CMK (cell line): ENCODE data around the gene CALHM3.
"Not testable (repeated sequence)": the region's sequence is repeated elsewhere in the genome, so short reads cannot be mapped to it uniquely, and the experiment has no call there.

Experiments used
- DNase-seq: peaks from one replicate; pipeline ENCODE4 v3.0.0-alpha.2; 2010; ENCODE audit warnings: low read depth

Gene CALHM3

GRCh38 chr10:103502849-103503660 lies 24.0 kb upstream of the CALHM3 start:
- DNase-seq: no peak

DNA sequence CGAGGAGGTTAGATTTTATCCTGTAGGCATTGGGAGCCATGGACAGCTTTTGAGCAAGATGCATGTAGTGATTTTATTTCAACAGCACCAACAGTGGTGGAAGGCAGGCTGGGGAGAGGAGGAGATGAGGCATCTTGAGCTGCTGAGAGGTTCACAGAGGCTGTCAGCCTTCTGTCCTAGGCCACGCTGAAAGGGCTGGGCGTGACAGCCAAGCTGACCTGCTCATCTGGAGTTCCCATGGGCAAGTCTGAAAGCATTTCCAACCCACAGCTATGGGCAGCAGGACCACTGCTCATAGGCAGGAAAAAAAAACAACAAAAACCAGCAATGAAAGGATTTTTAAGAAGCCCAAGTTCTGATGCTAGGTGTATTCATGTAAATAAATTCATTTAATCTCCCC lies 22.1 kb upstream of the CALHM3 start:
- DNase-seq: no peak

DNA sequence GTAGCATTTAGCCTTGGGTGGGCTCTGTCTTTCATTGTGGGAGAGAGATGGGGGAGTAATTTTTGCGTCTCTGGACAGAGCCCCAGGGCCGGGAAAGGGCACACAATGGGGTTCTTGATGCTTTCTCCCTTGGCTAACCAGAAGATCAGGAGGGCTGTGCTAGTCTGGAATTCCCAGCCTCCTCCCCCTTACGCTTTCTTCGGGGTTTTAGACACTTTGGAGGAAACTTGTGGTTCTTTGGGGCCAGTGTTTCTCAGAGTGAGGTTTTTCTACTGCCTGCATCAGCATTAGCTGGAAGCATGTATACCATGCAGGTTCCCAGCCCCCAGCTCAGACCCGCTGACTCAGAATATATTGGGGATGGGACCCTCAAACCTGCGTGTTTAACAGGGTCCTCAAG lies 21.4 kb upstream of the CALHM3 start:
- no peak for DNase-seq

DNA sequence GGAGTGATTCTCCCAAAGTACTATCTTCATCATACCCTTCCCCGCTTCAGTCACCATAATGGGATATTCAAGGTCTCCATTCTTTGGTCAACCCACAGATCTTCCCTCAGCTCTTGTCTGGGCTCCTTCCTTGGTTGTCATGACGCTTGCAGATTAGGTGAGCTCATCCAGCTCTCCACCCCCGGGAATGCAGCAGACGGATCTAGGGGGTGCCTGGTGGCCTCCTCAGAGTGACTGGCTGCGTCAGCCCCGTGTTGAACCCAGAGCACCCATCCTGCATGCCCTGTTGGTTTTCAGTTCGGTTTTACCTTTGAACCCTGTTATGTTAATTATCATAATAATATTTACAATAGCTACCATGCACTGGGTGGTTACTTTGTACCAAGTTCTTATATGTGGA lies 20.8 kb upstream of the CALHM3 start:
- DNase-seq: no peak

- DNase-seq: no peak
These were observed 20.0 kb upstream of the CALHM3 start for GRCh38 chr10:103498936-103499638.

GRCh38 chr10:103497161-103497915 lies 18.3 kb upstream of the CALHM3 start:
- no peak for DNase-seq

DNA sequence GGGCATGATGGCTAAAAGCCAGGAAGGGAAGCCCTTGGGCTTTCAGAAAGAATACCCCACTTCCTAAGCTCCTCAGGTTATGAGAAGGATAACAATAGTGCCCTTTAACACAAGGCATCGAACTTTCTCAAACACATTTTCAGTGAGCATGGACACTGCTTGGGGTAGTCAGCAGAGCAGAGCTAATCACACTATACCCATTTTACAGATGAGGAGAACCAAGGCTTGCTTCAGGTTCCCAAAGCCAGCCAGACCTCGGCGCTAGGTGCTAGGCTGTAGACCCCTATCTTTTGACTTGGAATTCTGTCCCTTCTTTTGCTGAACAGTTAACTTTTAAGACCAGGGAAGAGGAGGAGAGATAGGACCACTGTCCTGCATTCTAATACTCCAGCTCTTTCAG lies 16.3 kb upstream of the CALHM3 start:
- no peak for DNase-seq

DNA sequence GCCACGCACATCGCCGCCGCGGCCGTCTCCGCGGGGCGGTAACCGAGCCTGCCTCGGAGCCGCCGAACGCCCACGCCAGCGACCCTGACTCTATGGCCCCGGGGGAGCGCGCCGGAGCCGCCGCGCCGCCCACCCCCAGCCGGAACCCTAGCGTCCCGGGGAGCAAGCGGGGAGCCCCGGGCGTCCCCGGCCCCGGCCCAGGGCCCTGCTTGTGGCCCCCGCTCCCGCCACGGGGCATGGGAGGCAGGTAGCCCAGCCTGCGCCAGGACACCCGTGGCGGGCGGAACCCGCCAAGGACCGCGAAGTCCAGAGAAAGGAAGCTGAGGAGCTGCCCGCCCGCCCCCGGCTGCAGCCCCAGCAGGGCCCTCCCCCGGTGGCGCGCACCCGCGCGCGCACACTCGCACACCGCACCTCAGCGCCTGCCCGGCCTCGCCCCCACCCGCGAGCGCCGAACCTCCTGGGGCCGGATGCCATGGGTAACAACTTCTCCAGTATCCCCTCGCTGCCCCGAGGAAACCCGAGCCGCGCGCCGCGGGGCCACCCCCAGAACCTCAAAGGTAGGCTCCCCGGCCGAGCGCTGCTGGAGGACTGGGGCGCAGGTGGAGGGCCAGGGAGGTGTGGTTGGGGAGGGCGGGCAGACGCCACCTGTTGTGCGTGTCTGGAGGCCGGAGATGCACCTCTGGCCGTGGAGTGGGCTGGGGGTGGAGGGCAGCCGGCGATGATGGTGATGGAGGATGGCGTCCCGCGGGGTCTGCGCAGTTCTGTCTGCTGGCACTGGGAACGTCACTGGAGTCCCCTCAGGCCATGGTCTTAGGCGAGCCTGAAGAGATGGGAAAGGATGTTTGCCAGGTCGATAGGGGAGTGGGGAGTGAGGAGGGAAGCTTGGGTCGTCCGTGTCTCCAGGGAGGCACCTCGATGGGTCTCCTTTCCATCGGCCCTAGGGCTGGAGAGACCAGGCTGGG lies 15.2 kb upstream of the CALHM3 start:
- no peak for DNase-seq

DNA sequence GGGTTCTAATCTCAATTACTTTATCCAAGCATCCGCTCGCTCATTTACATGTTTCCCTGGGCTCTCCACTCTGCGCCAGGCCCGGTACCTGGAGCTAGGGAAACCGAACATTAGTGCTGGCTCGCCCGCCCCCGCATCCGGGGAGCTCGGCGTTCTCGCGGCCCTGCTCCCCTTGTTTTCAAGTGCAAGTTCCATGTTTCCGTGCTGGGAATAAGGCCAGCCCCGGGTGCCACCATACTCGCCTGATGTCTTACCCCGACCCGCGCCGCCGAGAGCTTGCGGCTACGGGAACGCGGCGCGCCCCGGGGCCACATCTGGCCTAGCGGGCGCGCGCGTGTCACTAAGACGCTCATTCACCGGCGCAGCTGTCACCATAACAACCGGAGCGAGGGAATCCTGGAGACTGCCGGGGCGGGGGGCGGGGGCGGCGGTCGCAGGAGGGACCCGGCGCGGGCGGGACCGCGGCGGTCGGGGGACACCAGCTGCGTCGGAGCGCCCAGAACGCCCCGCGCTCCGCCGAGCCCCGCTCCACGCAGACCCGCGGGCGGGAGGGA lies 14.4 kb upstream of the CALHM3 start, which contains the start of gene NEURL1:
TSS of gene NEURL1 (plus strand) at position 344 of the 554 bp plus-strand sequence. CDS start 683 bp downstream, outside the sequence.
- DNase-seq: no peak

GRCh38 chr10:103492655-103493261 lies 13.7 kb upstream of the CALHM3 start:
- DNase-seq: no peak

- no peak for DNase-seq
These were observed 12.8 kb upstream of the CALHM3 start for GRCh38 chr10:103491729-103492364.

DNA sequence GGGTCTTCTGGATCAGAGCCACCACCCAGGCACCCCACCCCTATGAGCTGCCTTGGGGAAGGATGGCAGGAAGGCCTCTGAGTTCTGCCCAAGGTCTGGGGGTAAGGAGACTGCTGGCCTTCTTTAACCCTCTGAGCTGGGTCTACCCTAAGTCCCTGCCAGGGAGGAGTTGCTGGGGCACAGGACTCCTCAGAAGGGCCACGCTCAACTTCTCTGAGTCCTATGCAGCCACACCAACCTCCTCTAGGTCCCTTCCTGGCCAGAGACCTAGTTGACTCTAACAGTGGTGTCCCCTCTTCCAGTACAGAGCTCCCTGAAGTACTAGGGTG lies 11.9 kb upstream of the CALHM3 start:
- no peak for DNase-seq

GRCh38 chr10:103487410-103487708 lies 8.3 kb upstream of the CALHM3 start:
- DNase-seq: no peak

DNA sequence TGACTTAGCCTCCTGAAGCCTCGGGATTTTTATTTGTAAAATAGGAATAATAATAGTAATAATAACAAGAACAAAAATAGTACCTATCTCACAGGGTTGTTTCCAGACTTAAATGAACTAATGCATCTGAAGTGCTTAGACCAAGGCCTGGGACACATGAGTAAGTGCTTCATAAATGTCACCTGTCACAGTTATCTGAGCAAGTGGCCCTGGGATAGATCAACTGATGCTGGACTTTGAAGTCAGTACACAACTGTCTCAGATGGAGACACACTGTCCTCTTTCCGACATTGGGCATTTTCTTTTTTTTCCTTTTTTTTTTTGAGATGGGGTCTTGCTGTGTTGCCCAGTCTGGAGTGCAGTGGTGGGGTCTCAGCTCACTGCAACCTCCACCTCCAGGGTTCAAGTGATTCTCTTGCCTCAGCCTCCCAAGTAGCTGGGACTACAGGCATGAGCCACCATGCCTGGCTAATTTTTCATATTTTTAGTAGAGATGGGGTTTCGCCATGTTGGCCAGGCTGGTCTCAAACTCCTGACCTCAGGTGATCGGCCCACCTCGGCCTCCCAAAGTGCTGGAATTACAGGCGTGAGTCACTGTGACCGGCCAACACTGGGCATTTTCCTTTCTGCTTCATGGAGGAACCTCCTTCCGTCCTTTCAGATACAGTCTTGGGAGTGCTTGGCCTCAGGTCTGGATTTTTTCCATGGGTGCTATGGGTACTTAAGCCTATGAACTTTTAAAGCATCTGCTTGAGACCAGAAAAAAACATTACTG lies 7.8 kb upstream of the CALHM3 start:
- DNase-seq: not testable (repeated sequence)

- DNase-seq: peak; percentile 62
These were observed 3.0 kb upstream of the CALHM3 start for GRCh38 chr10:103481974-103482531.

- no peak for DNase-seq
These were observed 1.5 kb upstream of the CALHM3 start for GRCh38 chr10:103480521-103480920.

DNA sequence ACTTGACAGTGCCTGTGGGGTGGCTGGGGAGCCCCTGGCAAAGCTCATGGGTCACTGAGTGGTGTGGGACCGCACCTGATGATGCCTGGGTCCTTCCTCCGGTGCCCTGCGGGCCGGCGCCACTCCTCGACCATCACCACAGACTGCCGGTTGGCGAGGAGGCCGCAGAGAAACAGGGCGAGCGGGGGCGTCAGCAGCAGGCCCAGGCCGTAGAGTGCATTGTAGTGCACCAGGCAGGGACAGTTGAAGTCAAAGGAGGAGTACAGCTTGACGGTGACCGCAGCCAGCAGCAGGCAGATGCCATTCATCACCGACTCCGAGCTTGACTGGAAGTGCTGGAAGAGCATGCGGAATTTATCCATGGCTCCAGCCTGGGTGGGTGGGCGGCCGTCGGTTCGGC lies 369 bp downstream of the CALHM3 start:
- no peak for DNase-seq

GRCh38 chr10:103476046-103476768 lies 2.8 kb downstream of the CALHM3 start:
- no peak for DNase-seq

DNA sequence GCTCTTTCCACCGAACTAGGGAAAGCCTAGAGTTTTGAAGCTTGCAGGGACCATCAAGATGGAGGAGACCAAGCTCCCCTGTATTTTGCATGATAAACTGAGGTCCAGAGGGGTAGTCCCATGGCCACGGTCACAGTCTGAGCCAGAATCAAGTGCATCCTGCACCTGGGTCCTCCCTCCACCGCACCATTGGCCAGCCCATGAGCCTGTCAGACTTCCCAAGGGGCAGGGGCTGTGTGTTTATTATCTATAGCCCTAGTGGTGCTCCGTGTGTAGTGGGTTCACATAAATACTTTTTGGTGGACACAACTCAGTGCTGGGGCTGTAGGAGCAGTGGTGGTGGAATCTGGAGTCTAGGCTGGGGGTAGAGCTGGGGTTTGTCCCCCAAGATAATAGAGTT lies 3.6 kb downstream of the CALHM3 start:
- DNase-seq: no peak
